LNCAP (cell line): ENCODE measurements around the gene RRH.

ENCODE experiments used
- TF ChIP-seq, protein P1 (sequence below): fragments of 450-650 bp; IDR thresholded peaks from 2 replicates; pipeline ENCODE4 v1.5.1; 2017; ENCODE audit warnings: mild to moderate bottlenecking

The RRH gene

DNA sequence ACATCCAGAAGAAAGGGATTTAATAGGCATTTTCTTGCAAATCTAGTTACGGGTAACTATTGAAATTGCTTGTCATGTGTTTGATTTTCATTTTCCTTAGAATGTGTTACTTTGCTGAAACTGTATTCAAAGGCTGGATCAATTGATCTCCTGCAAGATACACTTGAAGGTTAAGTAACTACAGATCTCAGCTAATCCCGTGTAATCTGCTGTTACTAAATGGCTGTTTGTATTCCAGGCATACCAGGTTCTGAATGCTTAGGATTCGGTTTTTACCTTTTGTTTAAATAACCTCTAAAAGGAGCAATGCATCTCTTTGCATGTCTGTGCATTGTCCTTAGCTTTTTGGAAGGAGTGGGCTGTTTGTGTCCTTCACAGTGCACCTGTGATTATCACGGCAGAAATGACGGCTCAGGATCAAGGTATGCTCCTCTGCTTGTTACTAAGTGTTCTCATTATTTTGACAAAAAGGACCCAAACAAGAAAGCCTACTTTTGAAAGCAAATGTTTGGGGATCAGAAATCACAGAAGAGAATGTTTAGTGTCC, 20.2 kb downstream of the RRH start, which contains the start of gene LRIT3:
Gene LRIT3, plus strand, starts transcription at position 212 of the 547 bp plus-strand sequence. Its CDS starts 95 bp downstream, at position 307.
- TF ChIP-seq, protein P1, sequence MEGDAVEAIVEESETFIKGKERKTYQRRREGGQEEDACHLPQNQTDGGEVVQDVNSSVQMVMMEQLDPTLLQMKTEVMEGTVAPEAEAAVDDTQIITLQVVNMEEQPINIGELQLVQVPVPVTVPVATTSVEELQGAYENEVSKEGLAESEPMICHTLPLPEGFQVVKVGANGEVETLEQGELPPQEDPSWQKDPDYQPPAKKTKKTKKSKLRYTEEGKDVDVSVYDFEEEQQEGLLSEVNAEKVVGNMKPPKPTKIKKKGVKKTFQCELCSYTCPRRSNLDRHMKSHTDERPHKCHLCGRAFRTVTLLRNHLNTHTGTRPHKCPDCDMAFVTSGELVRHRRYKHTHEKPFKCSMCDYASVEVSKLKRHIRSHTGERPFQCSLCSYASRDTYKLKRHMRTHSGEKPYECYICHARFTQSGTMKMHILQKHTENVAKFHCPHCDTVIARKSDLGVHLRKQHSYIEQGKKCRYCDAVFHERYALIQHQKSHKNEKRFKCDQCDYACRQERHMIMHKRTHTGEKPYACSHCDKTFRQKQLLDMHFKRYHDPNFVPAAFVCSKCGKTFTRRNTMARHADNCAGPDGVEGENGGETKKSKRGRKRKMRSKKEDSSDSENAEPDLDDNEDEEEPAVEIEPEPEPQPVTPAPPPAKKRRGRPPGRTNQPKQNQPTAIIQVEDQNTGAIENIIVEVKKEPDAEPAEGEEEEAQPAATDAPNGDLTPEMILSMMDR = no peak

DNA sequence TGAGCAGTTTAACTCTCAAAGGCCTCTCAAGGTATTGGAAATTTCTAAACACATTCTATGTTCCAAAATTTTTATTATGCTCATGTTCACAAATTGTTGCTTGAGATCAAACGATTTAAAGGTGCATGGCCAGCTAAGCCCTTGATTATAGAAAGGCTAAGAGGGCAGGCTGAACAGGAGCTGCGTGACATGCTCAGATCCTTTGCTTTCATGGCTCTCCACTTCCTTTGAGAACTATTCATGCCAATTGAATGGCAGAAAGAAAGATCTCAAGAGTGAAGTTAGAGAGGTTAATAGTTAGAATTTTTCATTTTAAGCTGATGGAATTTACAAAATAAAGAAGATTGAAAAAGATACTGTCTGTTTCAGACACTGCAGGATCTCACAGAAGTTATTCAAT, 20.7 kb downstream of the RRH start:
- TF ChIP-seq, protein P1 = no peak

DNA sequence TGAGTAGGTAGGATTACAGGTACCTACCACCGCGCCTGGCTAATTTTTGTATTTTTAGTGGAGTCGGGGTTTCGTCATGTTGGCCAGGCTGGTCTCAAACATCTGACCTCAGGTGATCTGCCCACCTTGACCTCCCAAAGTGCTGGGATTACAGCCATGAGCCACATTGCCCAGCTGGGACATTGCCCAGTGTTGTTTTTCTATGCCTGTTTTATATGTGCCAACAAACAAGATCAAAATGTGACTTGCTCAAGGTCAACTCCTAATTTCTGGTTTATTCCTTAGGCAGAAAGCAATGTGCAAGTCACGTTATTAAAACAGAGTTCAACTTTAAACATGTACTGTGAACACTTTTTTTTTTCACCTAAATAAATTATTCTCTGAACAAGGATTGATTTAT, 22.8 kb downstream of the RRH start:
- TF ChIP-seq, protein P1 = no peak

DNA sequence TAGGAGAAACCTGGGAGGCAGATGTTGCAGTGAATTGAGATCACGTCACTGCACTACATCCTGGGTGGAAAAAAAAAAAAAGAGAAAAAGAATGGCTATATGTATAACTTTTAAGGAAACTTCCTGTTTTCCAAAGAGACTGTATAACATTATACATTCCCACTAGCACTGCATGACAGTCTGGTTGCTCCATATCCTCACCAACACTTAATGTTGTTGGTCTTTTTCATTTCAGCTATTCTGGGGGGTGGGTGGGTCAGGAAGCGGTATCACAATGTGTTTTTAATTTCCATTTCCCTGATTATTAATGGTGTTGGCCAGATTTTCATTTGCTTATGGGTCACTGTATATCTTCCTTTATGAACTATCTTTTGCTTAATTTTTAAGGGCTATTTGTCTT, 33.5 kb downstream of the RRH start:
- TF ChIP-seq, protein P1 = no peak

DNA sequence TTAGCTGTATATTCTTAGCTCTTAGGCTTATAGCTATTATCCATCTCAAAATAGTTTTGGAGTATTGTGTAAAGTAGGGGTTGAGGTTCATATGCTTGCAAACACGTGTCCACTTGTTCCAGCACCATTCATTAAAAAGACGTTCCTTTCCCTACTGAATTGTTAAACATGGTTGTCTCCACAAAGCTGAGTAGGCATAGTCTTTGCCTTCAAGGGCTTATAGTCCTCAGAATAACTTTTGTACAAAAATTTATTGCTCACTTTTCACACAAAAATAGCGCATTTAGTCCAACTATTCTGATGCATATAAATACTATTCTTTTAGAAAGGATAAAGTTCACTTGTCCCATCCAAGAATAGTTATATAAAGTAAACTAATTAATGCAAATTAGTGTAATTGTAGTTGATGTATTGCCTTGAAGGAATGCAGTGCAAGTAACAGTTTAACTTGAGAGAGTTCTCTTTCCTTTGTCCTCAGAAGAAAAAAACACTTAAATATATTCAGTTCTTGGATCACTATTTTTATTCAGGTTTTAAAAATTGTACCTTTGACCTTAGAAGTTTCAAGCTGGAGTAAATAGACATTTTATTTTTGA, 34.2 kb downstream of the RRH start:
- TF ChIP-seq, protein P1 = no peak

DNA sequence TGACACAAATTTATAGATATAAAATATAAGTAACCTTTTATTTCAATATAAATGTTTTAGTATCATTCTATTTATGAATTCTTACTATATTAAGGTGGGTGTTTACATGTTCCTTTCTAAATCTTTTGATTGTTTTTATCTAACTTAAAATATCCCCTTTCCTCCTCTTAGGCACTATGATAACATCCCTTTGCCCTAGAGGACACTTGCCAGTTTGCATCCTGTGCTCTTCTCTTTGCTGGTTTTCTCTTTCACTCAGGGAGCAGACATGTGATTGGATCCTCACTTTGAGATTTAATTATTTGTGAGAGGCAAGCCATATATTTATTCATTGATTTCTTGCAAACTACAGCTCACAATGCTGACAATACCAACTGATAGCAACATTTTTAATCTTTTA, 36.4 kb downstream of the RRH start:
- TF ChIP-seq, protein P1 = no peak

DNA sequence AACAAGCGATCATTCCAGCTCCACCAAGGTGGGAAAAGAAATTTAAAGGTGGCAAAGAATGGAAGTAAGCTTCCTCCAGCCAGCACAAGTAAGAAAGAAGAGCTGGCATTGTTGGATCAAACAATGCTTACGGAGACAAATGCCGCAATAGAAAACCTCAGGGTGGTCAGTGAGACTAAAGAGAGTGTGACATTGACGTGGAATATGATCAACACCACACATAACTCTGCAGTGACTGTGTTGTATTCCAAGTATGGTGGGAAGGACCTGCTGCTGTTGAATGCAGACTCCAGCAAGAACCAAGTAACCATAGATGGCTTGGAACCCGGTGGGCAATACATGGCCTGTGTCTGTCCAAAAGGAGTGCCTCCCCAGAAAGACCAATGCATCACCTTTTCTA, 42.3 kb downstream of the RRH start:
- TF ChIP-seq, protein P1 = no peak
